Measurements from ENCODE around the gene C16orf95. TPM values are rescaled to one million over a fixed set of nuclear protein-coding genes. Genes with fewer than 3 reads are reported as not detected.

Gene C16orf95
- total and polyA plus RNA-seq, 12 donors, result 0.67 to 9.9 (median 5.3) TPM

DNA sequence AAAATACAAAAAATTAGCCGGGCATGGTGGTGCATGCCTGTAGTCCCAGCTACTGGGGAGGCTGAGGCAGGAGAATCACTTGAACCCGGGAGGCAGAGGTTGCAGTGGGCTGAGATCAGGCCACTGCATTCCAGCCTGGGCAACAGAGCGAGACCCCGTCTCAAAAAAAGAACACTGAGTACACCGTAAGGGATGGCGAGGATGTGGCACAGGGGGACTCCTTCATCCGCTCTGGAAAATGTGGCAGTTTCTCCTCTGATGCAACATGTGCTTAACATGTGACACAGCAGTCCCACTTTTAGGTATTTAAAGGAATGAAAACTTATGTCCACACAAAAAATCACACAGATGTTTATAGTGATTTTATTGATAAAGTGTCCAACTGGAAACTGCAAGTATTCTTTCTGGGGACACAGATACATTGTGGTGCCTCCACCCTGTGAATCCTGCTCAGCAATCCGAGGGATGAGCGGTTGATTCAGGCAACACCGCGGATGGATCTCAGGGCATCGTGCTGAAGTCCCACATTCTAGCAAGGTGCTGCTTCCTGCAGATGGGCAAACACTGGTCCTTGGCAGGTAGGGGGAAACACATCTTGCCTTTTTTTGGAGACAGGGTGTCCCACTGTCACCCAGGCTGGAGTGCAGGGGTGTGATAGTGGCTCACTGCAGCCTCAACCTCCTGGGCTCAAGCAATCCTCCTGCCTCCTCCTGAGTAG is 3.5 kb upstream of the C16orf95 start:
- no peak overlapping the region for H3K4me3 ChIP-seq
- no peaks in the 10 kb centered on the region for H3K36me3 ChIP-seq (replicated peaks in 1 of 2)
- TF ChIP-seq, protein P1, sequence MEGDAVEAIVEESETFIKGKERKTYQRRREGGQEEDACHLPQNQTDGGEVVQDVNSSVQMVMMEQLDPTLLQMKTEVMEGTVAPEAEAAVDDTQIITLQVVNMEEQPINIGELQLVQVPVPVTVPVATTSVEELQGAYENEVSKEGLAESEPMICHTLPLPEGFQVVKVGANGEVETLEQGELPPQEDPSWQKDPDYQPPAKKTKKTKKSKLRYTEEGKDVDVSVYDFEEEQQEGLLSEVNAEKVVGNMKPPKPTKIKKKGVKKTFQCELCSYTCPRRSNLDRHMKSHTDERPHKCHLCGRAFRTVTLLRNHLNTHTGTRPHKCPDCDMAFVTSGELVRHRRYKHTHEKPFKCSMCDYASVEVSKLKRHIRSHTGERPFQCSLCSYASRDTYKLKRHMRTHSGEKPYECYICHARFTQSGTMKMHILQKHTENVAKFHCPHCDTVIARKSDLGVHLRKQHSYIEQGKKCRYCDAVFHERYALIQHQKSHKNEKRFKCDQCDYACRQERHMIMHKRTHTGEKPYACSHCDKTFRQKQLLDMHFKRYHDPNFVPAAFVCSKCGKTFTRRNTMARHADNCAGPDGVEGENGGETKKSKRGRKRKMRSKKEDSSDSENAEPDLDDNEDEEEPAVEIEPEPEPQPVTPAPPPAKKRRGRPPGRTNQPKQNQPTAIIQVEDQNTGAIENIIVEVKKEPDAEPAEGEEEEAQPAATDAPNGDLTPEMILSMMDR (IDR thresholded peaks at IDR 0.05), result no peak
- no peak for TF ChIP-seq POLR2A (IDR thresholded peaks at IDR 0.05)
- DNase-seq, result no peak
- H3K9me3 ChIP-seq (replicated peaks in 1 of 3), result no peaks in the 10 kb centered on the region
- peaks cover 8 to 18% of the 10 kb centered on the region in 2 donors for H3K4me1 ChIP-seq (replicated peaks in 1 of 2)
- 78 to 91% (median 85%) methylated on average over 12 of the region's 12 CpGs for WGBS, 4 donors
- no peaks in the 10 kb centered on the region for H3K27me3 ChIP-seq
- intact Hi-C loops (cut with DNase I), result no loop called here
- no peak overlapping the region for H3K27ac ChIP-seq

DNA sequence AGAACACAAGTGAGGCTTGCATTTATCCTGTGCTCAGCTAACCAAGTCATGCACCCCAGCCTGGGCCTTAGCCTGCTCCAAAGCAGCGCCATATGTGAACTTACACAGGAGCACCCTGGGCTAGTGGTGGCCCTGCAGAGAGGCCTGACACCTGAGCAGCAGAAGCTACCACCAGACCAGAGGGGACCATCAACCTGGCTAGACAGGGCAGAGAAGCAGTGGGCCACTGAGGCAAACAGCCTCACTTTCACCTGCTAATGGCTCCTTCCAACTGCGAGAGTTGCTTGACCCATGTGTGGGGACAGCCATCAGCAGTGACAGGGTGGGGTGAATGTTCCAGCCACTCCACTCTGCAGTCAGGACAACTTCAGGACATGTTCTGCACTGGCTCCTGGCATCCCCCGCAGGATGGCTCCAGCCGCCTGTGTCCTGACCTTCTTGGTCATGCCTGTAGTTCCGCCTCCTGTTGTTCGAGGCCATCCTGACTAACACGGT is 2.9 kb upstream of the C16orf95 start:
- Histone ChIP-seq H3K4me3 (no peak overlapping the region), H3K9me3 (replicated peaks in 1 of 3) (no peaks in the 10 kb centered on the region), H3K4me1 (replicated peaks in 1 of 2) (peaks cover 8 to 17% of the 10 kb centered on the region in 2 donors), H3K27me3 (no peaks in the 10 kb centered on the region), H3K36me3 (replicated peaks in 1 of 2) (no peaks in the 10 kb centered on the region), H3K27ac (peak overlapping the region in 2 of 5 donors; percentile 8 to 18)
- no peak for TF ChIP-seq POLR2A (IDR thresholded peaks at IDR 0.05)
- TF ChIP-seq, protein P1 (IDR thresholded peaks at IDR 0.05), result no peak
- 38 to 58% (median 51%) methylated on average over 5 to 7 of the region's 7 CpGs for WGBS, 4 donors
- intact Hi-C loops (cut with DNase I), result loop anchor here in 1 of 2 donors (10.0 kb wide), 1 partner anchor 315 kb away; no protein-coding TSS in a partner anchor
- DNase-seq, result peak in 3 of 7 donors; percentile 37 to 58 (median 52)

DNA sequence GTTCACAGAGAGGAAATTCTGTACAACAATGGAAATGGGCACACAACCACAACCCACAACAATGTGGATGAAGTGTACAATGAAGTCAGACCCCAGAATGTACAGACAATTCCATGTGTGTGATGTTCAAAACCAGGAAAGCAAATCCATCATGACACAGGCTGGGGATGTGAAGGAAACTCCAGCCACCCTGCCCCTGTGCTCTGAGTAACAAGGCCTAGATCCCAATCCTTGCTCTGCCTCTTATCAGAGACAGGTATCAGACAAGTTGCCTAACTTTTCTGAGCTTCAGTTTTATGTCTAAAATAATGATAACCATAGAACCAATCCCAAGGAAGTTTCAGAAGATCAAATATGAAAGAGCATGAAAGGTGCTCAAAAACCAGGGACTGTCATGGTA is 1.8 kb upstream of the C16orf95 start:
- no peak overlapping the region for H3K4me3 ChIP-seq
- no peaks in the 10 kb centered on the region for H3K36me3 ChIP-seq (replicated peaks in 1 of 2)
- TF ChIP-seq POLR2A (IDR thresholded peaks at IDR 0.05), result no peak
- TF ChIP-seq, protein P1 (IDR thresholded peaks at IDR 0.05), result no peak
- H3K4me1 ChIP-seq (replicated peaks in 1 of 2), result peaks cover 8 to 10% of the 10 kb centered on the region in 2 donors
- intact Hi-C loops (cut with DNase I), result loop anchor here in 1 of 2 donors (10.0 kb wide), 1 partner anchor 316 kb away; no protein-coding TSS in a partner anchor
- no peaks in the 10 kb centered on the region for H3K27me3 ChIP-seq
- H3K9me3 ChIP-seq (replicated peaks in 1 of 3), result no peaks in the 10 kb centered on the region
- H3K27ac ChIP-seq, result peak overlapping the region in 1 of 5 donors; percentile 10
- no peak for DNase-seq

DNA sequence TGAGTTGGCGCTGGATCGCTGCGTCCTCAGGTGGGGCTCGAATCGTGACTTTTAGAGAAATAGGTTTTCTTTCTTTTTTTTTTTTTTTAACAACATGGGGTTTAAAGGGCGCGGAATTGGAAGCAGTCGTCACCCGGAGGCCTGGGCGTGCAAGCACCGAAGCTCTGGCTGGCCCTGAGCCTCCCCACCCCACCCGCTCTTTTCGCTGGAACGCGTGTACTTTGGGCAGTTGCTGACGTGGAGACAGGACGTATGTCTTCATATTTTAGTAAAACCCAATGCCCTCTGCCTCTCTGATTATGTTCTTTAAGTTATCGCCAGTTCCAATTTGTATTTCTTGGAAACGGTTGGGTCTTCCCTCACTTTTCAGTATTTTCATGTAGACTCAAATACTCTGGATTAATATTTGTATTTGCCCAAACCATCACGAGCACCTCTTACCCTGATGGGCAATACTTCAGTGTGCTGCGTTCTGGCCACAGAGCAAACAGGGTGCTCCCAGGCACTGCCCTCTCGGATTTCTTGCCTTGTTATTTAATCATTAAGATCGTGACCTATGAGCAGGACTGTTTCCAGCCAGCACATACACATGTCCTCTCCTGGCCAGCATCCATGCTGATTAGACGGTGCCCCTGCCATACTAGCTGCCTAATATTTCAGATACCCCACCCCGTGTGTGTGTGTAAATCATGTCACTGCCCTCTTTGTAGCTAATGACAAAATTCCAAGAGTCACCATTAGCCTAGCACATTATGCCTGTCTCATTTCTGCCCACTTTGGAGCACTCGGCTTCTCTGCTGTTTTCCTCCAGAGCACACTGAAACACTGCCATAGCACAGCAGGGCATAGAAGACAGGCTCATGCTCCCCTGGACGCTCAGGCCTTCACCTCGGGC is 805 bp upstream of the C16orf95 start:
- intact Hi-C loops (cut with DNase I), result loop anchor here in 1 of 2 donors (10.0 kb wide), 1 partner anchor 317 kb away; no protein-coding TSS in a partner anchor
- Histone ChIP-seq H3K27me3 (no peaks in the 10 kb centered on the region), H3K27ac (peak overlapping the region; percentile 92 to 100 (median 96)), H3K36me3 (replicated peaks in 1 of 2) (no peaks in the 10 kb centered on the region), H3K4me1 (replicated peaks in 1 of 2) (peaks cover 8 to 10% of the 10 kb centered on the region in 2 donors), H3K4me3 (peak overlapping the region in 3 of 4 donors; percentile 77 to 100 (median 96)), H3K9me3 (replicated peaks in 1 of 3) (no peaks in the 10 kb centered on the region)
- DNase-seq, result peak; percentile 65 to 86 (median 71)
- TF ChIP-seq POLR2A (IDR thresholded peaks at IDR 0.05), result no peak
- TF ChIP-seq, protein P1 (IDR thresholded peaks at IDR 0.05), result no peak
- 5 to 9% (median 6%) methylated on average over 28 of the region's 28 CpGs for WGBS, 4 donors
